GM23248 (cell line): ENCODE data around the gene LAMA5.

Experiments
- EZH2 ChIP-seq: fragments of 200-600 bp; sonication (generic); IDR thresholded peaks from 2 replicates; pipeline ENCODE4 v1.6.1; 2018; ENCODE audit warnings: antibody characterized with exemption, mild to moderate bottlenecking; ENCODE audit not compliant: insufficient read depth, poor library complexity, severe bottlenecking
- EZH2phosphoT487 ChIP-seq: fragments of 200-600 bp; sonication (generic); IDR thresholded peaks from 2 replicates; pipeline ENCODE4 v1.6.1; 2018; ENCODE audit warnings: antibody characterized with exemption, moderate library complexity, mild to moderate bottlenecking, low read depth; ENCODE audit not compliant: insufficient read depth

- TF ChIP-seq EZH2 (no peak), EZH2phosphoT487 (no peak)
Measured at GRCh38 chr20:62405981-62406513, 38.9 kb upstream of the LAMA5 start.
